SIG-M5 (cell line): ENCODE data around the gene SH3RF3.

ENCODE experiments used
- DNase-seq: peaks from one replicate; lab custom pipeline; 2025; lab: John Stamatoyannopoulos, UW

Gene SH3RF3

DNA sequence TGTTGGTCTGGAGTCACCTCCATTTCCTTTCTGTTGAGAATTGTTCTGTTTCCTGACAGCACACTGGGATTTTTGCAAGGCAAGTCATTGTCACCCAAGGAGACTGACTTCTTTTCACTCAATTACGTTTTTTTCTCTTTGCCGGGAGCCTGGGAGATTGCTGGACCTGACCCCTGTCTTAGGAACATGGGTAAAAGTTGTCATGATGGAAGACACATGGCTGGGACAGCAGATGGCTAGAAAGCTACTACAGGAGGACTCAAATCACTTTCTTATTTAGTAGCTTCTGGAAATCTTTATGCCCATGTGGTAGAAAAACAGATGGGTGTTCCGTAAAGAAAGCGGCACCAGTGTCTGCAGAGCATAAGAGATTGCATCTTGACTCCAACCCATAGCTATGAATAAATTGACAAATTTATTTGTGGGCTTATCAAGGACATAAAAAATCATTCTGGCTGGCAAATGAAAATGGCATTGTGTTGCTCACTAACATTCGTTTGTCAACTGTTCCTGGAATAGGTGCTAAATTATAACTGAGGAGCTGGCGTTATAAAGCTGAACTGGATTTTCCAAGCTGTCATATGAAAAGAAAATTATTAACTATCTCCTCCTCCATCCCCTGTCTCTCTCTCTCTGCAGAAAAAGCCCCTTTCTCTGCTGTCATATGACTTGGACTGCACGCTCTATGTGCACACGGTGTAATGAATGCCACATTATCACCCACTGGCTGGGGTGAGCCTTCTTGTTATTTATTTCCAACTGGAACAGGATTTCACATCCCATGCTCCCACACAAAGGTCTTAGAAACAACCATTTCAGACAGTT is 159.8 kb downstream of the SH3RF3 start:
- DNase-seq, result no peak

DNA sequence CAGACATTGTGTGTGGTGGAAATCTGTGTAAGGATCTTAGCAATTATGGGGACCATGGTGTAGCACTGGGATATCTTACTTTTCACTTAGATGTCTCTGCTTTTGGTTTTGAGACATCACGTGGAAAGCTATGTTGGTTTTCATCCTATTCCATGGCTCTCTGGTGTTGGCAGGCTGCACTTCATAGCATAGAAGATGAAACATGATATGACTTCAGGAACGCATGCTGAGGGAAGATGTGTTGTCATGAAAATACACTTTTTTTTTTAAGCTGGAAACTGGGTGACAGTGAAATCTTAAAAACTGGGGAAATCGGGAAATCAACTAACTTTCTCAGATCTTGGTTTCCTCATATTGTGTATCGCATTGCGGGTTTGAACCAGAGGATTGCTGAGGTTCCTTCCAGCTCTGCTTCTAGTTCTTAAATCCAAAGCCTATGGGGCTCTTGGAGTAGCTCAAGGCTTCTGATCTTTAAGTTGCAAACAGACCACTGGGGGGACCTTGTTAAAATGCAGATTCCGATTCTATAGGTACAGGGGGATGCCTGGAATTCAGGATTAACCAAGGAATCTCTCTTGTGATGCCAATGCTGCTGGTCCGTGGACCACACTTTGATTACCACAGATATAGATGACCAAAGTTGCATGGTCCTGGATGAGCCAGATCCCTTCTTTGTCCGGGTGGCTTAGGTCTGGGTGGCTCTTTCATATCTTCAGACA is 160.7 kb downstream of the SH3RF3 start:
- DNase-seq, result no peak

DNA sequence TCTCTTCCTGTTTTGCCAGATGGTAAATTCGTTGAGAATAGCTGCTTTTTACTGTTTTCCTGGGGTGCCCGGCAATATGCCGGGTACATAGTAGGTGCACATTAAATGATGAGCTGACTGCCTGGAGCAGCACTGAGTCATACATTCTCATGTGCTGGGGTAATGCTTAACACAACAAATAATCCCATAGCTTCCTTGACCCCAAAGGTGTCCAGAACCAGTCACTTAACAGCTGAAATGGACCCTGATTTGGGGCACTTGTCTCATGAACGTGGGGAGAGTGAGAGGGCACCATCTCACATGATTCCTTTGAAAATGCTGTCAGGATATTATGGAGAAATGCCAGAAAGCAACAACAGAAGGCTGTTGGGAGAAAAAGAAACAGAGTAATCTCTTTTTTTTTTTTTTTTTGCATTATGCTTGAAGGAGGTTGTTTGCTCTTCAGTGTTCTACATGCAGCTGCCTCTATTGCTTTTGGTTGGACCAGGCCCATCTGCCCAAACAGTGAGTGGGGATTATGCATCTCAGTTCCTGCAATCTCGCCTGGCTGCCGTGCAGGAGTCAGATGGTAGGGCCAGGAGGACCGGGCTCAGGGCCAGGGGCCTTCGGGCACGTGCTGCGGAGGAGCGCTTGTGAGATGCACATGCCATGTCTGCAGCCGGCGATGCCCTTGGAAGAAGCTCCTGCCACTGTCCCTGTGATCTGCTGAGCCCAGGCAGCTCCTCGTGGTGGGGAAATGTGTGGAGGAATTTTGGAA is 162.1 kb downstream of the SH3RF3 start:
- no peak for DNase-seq

DNA sequence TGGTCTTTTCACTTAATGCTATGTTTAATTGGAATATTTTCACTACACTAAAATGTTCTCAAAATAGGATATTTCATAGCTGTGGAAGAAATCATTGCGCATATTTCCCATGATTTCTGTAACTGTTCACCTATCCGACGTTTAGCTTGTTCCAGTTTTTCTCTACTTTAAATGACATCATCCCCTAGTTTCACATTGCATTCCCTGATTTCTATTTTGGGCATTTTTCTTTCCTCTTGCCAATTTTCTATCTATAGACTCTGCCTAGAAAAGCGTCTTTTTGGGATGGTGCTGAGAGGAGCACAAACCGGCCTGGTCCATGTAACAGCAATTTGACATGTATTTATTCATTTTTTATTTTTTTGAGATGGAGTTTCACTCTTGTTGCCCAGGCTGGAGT is 163.4 kb downstream of the SH3RF3 start:
- no peak for DNase-seq

DNA sequence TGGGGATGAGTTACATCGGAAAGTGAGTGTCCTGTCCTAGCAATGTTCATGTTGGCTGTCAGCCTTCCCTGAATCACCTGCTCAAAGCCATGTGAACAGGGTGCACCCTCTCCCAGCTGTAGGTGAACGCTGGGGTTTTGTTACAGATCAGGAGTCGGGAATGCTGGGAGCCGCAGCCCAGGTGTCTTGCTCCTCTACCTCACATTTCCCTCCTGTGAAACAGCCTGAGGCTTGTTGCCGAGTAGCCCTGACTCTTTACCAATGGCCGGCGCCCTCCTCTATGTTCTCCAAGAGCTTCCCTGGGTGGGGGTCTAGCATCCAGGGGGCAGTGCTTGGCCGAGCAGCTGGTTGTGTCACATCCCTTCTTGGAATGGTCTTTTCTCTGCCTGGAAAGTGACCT is 164.7 kb downstream of the SH3RF3 start:
- DNase-seq, result no peak

DNA sequence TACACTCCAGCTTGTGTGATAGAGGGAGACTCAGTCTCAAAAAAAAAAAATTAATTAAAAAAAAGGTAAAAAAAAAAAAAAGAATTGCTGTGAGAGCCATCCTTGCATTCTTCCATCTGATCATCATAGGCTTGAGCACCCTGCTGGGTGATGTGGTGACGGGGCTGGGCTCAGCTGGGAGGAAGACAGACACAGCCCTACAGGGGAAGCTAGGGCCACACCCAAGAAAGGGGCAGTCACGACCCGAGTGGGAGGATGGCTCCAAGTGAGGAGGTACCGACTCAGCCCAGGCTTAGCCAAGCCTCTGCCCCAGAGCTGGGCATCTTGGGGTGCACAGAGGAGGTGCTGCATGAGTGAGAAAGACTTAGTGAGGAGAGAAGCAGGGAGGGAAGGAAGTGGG is 165.5 kb downstream of the SH3RF3 start:
- no peak for DNase-seq

DNA sequence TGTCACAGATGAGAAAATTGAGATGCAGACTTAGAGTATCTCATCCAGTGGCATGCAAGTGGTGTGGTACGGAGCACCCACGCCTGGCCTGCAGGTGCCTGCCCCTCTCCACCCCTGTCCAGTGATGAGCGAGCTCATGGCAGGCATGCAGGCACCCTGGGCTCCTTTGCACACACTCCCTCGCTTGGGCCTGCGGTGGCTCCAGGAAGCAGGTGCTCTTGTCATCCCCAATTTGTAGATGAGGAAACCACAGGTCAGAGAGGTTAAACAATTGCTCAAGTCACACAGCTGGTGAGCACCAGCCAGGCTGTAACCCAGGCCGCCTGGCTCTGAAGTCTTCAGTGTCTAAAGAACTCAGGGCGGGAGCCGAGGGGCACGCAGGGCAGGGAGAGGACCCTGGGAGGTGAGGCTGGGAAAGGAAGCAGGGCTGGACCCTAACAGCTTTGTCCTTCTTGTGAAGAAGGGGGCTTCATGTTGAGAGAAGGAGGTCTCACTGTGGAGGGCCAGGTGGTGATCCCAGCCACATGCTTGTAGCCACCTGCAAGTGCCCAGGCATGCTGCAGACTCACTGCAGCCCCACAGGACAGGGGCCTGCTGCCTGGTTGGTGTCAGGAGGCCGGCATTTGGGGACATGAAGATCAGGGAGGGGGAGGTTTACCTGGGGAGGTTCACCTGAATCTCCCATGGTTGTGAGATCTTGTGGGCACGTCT is 166.2 kb downstream of the SH3RF3 start:
- DNase-seq, result no peak

DNA sequence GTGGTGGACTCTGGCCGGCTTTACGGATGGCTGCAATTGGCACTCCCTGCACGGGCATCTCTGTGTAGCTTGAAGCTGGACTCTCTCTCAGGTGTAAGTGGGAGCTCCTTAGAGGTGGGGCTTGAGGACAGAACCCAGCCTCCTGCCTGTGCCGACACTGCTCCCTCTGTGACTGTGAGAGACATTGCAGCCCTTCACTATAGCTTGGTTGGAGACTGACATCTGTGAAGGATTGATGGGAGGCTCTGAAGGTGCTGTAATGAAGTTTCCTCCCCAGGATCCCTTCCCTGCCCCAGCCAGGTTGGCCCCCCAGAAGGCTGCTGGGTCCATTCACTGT is 166.7 kb downstream of the SH3RF3 start:
- no peak for DNase-seq

DNA sequence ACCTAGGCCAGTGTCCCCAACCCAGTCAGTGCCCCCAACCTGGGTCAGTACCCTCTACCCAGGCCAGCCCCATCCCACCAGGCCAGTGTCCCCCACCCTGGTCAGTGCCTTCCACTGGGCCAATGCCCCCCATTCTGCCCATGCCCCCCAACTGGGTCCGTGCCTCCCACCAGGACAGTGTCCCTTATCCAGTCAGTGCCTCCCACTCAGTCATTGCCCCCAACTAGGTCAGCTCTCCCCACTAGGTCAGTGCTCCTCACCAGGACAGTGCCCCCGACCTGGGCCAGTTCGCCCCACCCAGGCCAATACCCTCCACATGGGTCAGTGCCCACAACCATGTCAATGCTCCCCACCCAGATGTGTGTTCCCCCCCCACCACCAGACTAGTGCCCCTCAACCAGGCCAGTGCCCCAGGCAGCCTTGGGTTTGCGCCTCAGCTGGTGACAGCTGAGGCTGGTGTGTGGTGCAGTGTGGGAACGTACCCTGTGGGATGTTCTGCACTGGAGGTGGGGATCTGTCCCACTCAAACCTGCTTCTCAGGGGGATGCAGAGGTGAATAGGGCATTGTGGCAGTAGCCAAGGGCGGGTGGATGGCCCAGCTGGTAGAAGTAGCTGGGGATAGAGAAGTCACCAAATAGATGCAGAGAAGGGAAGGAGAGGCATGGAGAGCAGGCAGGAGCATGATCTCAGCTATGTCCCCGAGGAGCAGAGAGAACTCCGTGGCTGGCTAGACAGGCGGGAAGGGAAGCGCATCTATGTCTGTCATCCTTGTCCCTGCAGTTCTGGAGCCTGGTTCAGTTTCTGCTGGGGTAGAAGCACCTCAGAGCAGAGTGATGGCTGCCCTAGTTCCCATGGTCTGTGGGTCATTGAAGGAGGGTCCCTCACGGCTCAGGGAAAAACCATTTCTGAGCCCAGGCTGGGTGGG is 168.8 kb downstream of the SH3RF3 start:
- DNase-seq, result no peak

DNA sequence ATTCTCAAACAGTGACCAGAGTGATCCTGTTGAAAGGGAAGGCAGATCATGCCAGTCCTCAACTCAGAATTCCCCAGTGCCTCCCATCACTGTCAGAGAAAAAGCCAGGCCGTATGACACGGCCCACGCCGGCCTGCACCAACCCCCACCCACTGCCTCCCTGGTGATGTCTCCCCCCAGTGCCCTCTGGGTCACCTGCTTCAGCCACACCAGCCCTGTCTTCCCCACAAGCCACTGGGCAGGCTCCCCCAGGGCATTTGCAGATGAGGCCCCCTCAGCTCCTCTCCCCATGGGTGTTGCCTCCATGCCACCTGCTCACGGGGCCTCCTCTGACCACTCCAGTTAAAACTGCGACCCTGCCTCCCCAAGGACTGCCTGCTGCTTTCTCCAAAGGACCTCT is 169.8 kb downstream of the SH3RF3 start:
- no peak for DNase-seq

DNA sequence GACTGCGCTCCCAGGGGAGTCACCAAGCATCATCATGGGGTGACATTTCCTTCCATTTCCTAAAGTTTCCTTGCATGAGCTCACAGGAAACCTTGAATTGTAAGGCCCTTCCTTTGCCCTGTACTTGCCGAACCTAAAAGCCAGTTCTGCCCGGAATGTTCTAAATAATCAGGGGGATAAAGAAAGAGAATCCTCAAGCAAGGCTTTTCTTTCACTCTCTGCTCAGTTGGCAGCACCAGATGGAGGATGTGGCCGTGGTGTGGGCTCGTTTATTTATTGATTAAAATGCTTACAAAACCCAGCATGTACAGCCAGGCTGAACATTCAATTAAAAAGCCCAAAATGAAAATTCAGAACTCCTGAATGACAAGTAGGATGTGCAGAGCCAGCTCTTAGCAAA is 170.5 kb downstream of the SH3RF3 start:
- no peak for DNase-seq

DNA sequence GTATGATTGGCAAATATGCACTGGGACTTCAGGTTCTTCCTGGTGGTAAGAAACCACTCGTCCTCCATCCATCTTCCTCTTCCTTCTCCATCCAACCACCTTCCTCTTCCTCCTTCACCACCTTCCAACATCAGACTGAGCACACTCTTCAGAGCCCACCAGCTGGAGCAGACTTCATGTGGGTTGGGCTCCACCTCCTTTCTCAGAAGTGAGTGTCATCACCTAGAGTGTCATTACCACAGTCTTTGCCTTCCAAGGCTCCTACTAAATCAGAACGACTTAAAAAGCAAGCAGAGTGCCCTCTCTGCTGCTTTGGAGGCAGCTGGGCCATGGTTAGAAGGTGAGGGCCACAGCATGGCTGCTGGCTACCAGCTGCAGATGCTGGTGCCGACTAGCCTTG is 171.6 kb downstream of the SH3RF3 start:
- no peak for DNase-seq

DNA sequence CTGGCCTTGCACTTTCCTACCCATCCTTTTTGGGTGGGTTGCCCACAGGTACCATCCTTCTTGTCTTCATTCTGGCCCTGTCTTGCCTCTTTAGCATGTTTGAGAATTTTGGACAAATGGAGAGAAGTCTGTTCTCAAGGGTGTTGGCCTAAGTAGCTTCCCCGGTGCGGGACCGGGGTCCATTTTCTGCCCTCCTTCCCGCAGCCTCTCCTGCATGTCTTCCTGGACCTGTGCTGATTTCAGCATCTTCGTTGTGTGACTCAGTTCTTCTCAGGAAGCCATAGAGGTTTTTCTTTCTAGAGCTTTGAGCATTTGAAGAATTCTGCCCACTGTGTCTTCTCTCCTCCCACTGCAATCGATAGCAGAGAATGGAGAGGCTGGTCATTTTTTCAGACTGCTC is 172.7 kb downstream of the SH3RF3 start:
- DNase-seq, result no peak

DNA sequence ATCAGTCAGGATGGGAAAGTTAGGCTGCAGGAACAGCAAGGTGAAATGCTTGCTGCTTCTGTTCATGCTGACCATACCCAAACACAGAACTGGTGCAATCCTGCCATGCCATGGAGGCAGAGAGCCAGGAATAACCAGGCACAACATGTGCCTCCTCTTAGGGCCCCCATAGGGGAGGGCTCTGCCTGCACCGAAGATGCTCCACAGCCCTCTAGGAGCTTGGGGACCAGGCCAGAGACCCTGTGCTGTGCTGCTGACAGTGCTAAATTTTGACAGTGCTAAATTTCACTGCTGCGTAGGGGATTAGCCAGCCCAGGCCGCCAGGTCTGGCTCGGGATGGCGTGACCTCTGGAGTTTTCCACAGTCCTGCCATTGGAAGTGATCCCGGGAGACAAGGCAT is 173.3 kb downstream of the SH3RF3 start:
- DNase-seq, result no peak

DNA sequence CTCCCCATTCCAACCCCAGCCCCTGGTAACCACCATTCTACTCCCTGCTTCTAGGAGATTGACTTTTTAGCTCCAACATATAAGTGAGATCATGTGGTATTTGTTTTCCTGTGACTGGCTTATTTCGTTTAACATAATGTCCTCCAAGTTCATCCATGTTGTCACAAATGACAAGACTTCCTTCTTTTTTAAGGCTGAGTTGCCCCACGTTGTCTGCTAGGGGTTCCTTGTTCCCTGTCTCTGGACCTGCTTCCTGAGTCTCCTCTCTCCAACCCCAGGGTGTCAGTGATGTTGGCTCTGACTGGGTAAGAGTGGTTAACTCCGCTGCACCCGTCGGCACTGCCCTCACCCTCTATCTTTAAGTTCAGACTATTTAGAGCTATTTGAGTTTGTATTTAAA is 175.2 kb downstream of the SH3RF3 start:
- no peak for DNase-seq

DNA sequence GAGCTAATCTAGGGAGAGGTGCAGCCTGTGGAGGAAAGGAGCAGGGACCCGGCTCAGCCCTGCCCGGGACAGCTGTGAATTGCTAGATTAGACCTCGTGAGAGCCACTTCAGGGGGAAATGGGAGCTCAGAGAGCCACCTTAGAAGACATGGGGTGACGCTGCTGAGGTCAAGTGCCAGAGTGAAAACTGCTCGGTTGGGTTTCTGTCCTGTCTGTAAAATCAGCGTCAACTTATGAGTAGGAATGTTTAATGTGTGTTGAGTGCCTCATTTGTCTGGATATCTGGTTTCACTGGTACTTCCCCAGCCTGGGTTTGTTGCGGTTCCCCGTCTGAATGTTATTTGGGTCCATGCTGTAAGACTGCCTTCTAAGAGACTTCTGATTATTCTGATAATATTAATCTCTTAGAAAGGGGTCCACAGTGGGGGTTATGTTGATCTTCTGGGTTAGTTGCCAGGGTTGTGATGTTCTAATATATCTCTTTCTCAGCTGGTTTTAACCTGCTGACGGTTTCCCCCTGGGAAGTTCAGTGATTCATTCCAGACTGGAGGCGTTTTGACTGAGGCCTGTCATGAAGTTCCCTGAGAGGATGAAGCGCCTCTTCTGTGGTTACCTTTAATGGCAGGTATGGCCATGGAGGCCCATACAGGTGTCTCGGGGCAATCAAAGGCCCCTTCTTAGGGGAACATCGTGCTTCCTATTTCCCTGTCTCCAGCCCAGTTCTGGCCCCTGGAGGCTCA is 175.9 kb downstream of the SH3RF3 start:
- no peak for DNase-seq

DNA sequence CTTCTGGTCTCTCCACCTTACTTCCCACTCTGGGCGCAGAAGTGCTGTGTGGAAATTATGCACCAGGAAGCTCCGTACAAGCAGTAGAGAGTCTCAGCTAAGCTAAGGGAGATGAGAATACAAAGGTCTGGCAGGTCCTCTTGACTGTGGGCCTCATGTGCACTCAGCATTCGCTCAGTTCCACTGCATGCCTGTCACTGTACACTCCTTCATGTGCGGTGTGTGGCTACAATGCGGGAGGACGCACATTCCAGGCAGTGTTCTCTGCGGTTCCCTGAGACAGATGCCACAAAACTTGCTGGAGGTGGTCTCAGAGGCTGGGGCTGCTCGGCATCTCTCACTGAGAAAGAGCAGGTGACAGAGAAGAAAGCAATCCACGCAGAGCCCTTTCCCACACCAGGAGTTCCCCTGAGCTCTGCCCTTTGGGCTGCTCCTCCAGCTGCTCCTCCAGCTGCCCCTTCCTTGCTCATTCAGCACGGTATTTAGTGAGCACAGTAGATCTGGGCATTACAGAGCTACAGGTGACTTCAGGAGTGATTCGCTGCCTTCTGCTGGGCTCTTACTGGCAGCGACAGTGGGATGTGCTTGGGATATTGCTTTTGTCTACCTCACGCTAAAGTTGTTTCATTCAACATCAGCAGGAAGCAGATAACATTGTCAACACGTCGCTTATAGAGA is 176.6 kb downstream of the SH3RF3 start:
- no peak for DNase-seq

DNA sequence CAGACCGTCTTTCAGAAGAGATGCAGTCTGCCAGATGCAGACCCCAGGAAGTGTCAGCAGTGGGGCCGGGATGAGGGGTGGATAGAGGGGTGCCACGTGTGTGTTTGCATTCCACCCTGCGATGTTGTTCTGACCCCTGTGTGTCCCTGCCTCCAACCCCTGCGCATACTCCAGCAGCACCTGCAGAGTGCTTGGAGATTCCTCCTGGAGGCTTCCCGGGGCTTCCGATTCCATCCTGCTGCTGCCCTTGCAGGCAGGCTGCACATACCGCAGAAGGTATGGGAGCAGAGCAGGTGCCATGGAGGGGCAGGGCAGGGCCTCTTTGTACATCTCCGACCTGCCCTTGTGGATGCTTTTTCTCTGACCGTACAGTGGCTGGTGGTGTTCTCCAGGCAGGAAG is 177.2 kb downstream of the SH3RF3 start:
- no peak for DNase-seq

DNA sequence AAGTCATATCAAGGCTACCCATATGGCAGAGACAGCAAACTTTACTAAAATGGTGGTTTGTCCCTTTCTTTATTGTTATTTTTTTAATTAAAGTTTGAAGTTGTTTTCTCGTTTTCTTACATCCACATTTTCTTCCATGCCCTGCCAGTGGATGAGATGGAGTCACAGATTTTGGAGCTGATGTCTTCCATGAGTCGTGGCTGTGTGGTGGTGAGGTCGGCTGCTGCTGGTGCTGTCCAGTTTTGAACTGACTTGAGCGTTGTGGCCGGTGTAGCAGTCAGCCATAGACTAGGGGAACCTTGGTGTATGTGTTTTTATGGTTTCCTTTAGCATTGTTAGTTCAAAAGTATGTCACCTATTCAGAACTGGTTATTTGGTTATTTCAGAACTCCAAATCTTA is 182.8 kb downstream of the SH3RF3 start:
- DNase-seq, result no peak

DNA sequence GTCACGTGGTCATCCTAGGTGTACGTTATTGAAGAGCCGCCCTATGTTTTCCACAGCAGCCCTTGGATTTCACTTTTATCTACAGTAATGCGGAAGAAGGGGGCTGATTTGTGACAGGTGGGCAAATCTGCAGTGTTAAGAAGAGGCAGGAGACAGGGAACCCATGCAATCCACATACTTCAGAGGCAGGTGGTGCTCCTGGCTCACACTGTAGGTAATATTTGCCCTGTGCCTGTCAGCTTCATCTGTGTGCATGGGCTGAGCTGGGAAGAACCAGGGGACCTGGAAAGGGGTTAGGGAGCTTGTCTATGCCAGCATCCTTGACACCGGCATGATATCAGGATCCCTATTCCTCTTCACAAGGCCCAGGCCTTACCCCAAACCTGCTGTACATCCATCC is 183.9 kb downstream of the SH3RF3 start:
- no peak for DNase-seq
